ENCODE results near the gene SIPA1L3.
"Not testable (repeated sequence)": the region's sequence is repeated elsewhere in the genome, so short reads cannot be mapped to it uniquely, and the experiment has no call there.

Gene SIPA1L3

DNA sequence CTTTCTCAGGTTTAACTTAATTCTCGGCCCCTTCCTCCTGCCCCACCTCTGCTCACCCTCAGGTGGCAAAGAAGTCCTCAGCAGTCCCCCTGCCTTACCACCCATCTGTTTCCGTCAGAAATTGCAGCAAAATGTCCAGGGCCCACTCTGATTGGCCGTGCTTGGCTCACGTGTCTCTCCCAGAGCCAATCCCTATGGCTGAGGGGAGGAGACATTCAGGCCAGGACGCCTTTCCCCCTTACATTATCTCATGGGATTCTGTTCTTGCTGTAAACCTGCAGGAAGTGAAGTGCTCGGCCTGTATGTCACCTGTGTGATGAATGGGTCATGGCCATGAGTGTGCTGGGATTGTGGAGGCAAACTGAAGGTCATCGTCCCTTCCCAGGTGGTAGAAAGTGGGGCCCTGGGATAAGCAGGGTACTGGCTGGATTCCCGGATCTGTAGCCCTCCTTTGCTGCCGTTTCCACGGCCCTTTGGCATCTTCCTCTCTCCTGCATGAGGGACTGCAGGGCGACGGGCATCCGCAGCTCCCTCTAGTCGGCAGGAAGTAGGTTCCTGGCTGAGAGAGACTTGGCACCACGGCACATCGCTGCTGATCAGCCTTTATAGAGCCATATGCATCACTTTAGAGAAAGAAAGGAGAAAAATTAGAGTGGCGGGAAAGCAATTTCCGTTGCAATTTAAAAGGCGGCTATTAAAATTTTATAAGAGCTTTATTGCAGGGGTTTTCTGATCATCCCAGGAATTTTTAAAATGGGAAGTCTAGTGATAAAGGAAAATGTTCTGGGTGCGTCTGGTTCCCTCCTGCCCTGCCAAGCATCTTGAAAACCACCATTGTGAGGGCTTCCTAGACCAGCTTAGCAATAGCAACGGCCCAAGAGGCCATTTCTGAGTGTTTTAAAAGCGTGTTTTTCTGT lies 118.2 kb downstream of the SIPA1L3 start:
- DNase-seq = no peak

- no peak for DNase-seq
Observed at GRCh38 chr19:38025909-38026307, 118.9 kb downstream of the SIPA1L3 start.

- no peak for DNase-seq
Observed at GRCh38 chr19:38028913-38029510, 122.0 kb downstream of the SIPA1L3 start.

- not testable (repeated sequence) for DNase-seq
Observed at GRCh38 chr19:38030001-38030400, 123.0 kb downstream of the SIPA1L3 start.

DNA sequence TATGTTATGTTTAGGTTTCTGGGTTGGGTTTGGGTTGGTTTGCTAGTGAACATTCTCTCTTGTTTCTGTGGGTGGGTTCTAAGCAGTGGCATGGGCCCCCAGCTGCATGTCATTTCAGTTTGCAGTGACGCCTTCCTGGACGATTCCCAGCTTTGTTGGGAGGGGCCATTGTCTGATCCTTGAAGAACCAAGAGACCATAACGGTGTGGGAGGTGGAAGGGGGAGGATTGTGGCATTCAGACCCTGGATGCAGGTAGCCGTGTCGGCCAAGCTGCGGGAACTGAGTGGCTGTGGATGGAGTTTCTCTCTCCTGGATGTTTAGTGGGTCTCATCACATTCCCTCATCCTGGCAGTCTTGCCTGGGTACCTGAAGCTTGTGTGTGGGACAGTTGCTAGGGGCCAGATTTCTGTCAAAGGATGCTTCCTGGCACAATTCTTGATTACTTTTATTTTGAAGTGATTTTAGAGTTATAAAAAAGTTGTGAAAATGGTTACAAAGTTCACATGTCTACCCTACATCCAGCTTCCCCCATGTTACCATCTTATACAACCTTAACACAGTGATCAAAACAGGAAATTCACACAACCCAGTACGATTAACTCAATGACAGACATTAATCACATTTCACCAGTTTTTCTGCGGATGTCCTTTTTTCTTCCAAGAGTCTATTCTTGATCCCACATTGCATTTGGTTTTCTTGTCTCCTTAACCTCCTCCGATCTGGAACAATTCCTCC lies 123.8 kb downstream of the SIPA1L3 start:
- DNase-seq = no peak

DNA sequence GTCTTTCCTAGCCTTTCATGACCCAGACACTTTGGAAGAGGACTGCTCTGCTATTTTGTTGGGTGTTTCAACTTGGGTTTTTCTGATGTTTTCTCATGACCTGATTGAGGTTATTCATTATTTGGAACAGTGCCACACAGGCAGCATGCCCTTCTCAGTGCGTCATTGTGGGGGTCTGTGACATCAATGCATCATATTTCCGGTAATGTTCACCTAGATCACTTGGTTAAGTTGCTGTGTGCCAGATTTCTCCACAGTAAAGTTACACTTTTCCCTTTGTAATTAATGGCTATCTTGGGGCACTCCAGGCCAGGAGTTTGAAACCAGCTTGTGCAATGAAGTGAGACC lies 124.4 kb downstream of the SIPA1L3 start:
- DNase-seq = no peak

GRCh38 chr19:38032151-38032550 lies 125.1 kb downstream of the SIPA1L3 start:
- DNase-seq = no peak

DNA sequence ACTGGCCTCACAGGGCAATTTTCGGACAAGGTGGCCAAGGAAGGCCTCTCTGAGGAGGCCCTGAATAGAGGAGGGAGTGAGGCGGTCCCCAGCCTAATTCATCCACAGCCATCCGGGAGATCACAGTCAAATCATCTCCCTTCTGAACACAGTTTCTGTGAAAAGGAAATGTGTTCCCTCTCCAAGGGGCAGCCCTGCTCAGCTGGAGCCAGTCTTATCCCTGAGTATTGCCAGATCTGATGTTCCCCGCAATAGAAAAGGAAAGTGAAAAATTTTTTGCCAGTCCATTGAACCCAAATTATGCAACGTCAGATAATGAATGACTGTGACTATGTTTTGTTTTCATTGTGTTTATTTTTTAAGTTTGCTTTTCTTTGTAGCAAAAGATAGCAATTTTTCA lies 125.9 kb downstream of the SIPA1L3 start:
- no peak for DNase-seq

DNA sequence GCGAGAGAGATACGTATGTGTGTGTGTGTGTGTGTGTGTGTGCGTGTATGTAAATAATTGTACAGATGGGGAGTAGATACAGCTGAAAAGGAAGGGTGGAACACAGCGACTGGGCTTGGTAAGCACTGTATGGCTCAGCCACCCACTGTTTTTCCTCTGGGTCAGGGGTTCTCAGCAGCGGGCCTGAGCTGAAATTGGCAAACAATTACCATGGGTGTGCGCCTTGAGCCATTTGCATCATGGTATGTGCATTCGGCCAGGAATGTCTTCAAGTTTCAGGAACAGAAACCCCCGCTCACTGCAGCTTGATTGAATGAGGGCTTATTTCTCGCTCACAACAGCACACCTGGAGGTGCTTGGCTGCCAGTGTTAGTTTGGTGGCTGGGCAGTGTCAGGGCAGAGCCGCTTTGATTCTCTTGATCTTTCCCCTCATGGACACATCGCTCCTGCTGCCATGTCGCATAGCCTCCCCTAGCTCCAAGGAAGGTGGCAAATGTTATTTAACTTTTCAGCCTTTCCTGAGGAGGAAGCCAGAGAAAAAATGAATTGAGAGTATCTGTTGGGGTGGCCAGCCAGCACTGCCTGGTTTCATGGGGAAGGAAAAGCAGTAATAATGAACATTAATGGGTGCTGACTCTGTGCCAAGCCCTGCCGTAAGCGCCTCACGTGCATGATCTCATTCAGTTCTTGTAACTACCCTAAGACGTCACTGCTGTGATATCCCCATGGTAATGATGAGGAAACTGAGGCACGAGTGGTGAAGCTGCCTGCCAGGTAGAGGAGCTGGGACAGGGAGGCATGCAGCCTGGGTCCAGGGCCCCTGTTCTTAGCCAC lies 126.9 kb downstream of the SIPA1L3 start:
- no peak for DNase-seq

DNA sequence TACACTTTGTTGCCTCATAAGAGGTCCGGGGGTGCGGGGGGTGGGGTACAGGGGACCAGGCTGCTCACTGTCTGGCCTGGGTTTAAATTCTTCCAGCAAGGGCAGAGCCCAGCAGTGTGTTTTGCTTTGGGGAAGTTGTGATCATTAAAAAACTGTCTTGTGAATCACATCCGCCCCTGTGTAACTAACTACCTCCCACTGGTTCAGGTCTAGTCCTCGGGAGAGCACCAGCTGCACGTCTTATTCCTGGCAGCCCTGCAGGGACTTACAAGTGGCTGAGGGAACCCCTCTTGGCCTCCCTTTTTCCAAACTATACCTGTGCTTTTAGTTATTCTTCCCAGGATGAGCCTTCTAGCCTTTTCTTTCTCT lies 127.5 kb downstream of the SIPA1L3 start:
- no peak for DNase-seq

DNA sequence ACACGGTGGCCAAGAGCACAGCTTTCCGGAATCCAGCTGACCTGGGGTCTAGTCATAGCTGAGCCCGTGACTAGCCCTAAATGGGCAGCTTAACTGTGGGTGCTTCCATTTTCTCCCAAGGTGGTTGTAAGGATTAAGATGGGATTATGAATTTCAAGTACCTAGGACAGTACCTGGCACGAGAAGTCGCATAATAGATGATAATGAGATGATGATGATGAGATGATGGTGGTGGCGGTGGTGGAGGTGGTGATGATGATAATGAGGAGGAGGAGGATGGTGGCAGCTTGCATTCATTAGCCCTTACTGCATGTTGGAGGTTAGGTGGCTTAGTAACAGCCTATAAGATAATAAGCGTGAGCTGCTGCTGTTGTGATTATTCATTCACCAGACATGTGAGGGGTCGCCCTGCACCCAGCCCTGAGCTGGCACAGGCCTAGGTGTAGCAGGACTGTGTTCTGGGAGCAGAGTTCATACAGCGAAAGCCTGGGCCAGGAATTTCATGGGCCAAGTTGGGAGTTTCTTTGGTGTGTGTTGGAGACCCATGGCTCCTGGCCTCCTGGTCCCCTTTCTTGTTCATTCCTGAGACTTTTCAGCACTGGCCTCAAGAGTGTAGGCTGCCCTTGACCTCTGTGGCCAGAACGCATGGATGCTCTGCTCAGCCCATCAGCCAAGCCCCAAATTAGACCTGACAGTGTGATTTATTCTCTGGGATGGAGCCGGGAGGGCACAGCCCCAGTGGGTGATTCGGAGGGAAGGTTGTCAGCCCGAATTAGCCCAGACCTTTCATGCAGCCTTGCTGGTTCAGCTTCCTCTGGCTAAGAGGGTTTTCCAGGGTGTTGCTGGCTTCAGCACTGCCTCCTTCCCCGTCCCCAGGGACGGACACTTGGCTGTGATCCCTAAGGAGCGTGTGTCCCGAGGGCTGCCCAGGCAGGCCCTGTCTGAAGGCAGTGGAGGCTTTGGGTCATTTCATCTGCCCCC lies 128.8 kb downstream of the SIPA1L3 start:
- no peak for DNase-seq

DNA sequence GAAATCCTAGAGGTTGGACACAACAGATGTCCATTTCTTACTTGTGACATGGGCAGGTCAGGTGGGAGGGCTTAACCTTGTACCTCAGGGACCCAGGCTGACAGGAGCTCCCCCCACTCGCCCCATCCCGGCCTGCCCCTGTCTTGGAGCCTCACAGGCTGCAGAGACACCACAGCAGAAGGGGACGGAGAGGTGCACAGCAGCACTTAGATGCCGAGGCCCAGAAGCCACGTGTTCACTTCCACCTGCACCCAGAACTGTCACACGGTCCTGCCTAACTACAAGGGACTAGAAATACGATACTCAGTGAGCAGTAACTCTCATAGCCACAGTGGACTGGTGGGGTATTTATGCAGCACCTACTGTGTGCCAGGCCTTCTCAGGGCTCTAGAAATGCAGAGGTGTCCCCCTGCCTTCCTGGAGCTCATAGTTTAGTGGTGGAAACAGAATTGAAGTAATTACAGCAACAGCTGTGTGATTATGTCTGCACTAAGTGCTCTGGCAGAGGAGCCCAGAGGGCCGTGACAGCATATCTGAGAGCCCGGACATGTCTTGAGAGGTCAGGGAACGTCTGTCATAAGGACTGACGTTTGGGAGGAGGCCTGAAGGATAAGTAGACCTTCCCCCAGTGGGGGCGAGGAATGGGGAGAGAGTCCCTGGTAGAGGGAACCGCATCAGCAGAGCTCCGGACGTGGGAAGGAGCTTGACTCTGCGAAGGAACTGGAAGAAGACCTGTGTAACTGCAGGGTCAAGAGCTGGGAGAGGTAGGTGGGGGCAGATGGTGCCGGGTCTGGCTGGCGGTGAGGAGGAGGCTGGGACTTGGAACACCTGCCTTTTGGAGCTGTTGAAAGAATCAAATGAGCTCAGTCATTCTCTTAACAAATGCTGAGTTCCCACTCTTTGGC lies 130.0 kb downstream of the SIPA1L3 start:
- DNase-seq = no peak

GRCh38 chr19:38039966-38040365 lies 133.0 kb downstream of the SIPA1L3 start:
- no peak for DNase-seq

DNA sequence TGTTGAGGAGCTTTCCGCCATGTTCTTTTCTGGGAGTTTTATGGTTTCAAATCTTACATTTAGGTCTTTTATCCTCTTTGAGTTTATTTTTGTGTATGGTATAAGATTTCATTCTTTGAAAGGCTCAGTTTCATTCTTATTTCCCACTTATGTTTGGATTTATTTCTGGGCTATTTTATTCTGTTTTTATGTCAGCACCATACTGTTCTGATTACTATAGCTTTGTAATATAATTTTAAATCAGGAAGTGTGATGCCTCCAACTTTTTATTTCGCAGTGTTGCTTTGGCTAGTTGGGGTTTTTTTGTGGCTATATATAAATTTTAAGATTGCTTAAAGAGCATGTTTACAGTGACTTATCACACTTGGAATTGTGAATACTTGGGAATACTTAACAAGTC lies 135.1 kb downstream of the SIPA1L3 start:
- DNase-seq = no peak

- no peak for DNase-seq
Observed at GRCh38 chr19:38043649-38044144, 136.7 kb downstream of the SIPA1L3 start.

GRCh38 chr19:38044267-38045111 lies 137.5 kb downstream of the SIPA1L3 start:
- no peak for DNase-seq

DNA sequence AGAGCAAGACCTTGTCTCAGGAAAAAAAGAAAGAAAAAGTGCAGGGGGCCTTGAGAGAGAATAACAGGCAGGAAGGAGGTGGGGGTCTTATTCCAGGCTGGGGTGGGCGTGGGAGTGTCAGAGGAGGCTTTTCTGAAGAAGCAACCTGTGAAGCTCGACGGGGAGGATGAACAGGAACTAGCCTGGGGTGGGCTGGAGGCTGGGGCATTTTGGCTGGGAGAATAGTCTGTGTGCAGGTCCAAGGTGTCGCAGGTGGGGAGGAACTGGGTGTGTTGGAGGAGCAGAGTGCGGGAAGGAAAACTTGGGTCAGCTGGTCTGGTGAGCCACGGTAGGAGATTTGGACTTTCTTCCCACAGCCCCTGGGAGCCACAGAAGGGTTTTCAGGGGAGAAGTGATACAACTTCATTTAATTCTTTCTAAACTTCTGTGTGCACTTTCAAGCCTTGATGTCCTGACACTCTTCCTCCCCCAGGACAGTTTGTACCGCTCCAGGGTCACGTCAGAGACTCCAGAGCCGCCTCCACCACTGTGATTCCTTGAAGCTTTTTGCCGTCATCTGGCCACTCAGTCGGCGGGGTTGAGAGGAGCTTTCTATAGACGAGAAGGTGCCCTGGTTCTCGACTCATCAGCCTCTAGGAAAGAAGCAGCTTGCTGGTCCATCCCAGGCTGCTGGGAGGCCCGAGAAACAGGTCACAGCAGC lies 138.7 kb downstream of the SIPA1L3 start:
- no peak for DNase-seq

GRCh38 chr19:38046254-38047048 lies 139.4 kb downstream of the SIPA1L3 start:
- no peak for DNase-seq

Measured in DMS53 (cell line).